Measurements from ENCODE around the gene HS2ST1. TPM values are rescaled to one million over a fixed set of nuclear protein-coding genes. Genes with fewer than 3 reads are reported as not detected.

HS2ST1 gene
- 39.0 TPM for total RNA-seq

GRCh38 chr1:86914601-86914997, at the start of gene HS2ST1:
Gene HS2ST1, plus strand, starts transcription at chr1:86914635.

GRCh38 chr1:86913896-86914600, 387 bp upstream of the HS2ST1 start, which contains the start of gene SELENOF:
Gene SELENOF, minus strand, starts transcription at chr1:86914126. Its CDS starts 15 bp downstream, at chr1:86914111.

Other genes with a start within 250 kb of the HS2ST1 start
- 97.4 TPM for gene SH3GLB1, start 210.1 kb upstream of the HS2ST1 start, total RNA-seq
- 177 TPM for gene SELENOF, start 509 bp upstream of the HS2ST1 start, total RNA-seq